Vagina (tissue), 2 donors: ENCODE results near the gene LHX6. TPM values are rescaled to one million over a fixed set of nuclear protein-coding genes. Genes with fewer than 3 reads are reported as not detected.

ENCODE experiments used
- DNase-seq, 2 donors: peaks; one replicate each; pipeline ENCODE4 v3.0.0-alpha.2; 2017; ENCODE audit errors: extremely low spot score in 2 of 2
- H3K27ac ChIP-seq: fragments of 200-600 bp; sonication (generic); one replicate; pipeline ENCODE4 v1.5.1; 2019
- H3K27me3 ChIP-seq: fragments of 200-600 bp; sonication (generic); one replicate; pipeline ENCODE4 v1.5.1; 2019
- H3K36me3 ChIP-seq, 2 donors: fragments of 200-600 bp; sonication (generic); one replicate each; pipeline ENCODE4 v1.5.1; 2017 to 2019
- H3K4me1 ChIP-seq: fragments of 200-600 bp; sonication (generic); one replicate; pipeline ENCODE4 v1.5.1; 2019
- H3K4me3 ChIP-seq, 2 donors: fragments of 200-600 bp; sonication (generic); 1 replicate in 1 of 2; 2 replicates in 1 of 2; pipeline ENCODE4 v1.5.1; 2016 to 2019
- H3K9me3 ChIP-seq: fragments of 200-600 bp; sonication (generic); one replicate; pipeline ENCODE4 v1.5.1; 2019
- CTCF ChIP-seq, 3 experiments: fragments of 450-650 bp in 2 of 3; fragments of 200-600 bp in 1 of 3; sonication (generic) in 1 of 3; IDR thresholded peaks; one replicate each; pipeline ENCODE4 v1.5.1; 2017 to 2019; ENCODE audit warnings: antibody characterized with exemption in 3 of 3, mild to moderate bottlenecking in 2 of 3, moderate library complexity in 2 of 3
- POLR2A ChIP-seq, 2 donors: fragments of 450-650 bp; IDR thresholded peaks; one replicate each; pipeline ENCODE4 v1.6.1; 2017; ENCODE audit warnings: antibody characterized with exemption in 2 of 2, mild to moderate bottlenecking in 2 of 2, moderate library complexity in 2 of 2
- POLR2AphosphoS5 ChIP-seq, 2 donors: sonication (generic); formaldehyde crosslinking; IDR thresholded peaks; one replicate each; pipeline ENCODE4 v1.9.0; 2017; ENCODE audit warnings: antibody characterized with exemption in 2 of 2, mild to moderate bottlenecking in 2 of 2, low read depth in 1 of 2; ENCODE audit not compliant: insufficient read depth in 1 of 2
- intact Hi-C: fragments of 100-400 bp; cut with DNase I; formaldehyde crosslinking; loops from one replicate; pipeline ENCODE4 v1.15.1; 2023
- total RNA-seq: library from RNA; depleted of rRNA; stranded (reverse); fragments of >200 nt; gene quantifications from one replicate; pipeline ENCODE4 v1.2.3, GENCODE V29; 2016

Gene LHX6
- total RNA-seq, 1 donor from 2014 or later = 8.1 TPM

DNA sequence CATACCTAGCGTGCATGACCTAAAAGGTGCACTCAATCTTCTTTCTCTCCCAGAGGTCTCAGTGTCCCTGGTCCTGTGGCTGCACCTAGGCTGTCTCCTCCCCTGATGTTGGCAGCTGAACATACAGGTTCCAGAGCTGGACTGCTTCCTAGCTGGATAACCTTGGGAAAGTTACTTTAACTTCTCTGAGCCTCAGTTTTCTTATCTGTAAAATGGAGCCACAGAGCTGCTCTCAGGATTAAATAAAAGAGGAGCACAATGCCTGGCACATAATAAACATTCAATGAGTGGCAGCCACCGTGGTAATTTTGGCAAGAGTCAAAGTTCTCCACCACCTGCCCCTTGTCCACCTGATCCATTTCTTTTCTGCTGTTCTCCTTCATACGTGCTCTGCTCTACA is 55.1 kb downstream of the LHX6 start:
- Histone ChIP-seq H3K36me3 (no peaks in the 10 kb centered on the region), H3K9me3 (no peaks in the 10 kb centered on the region), H3K27ac (no peak overlapping the region), H3K4me3 (no peak overlapping the region), H3K27me3 (no peaks in the 10 kb centered on the region), H3K4me1 (no peaks in the 10 kb centered on the region)
- DNase-seq = no peak
- TF ChIP-seq CTCF (IDR thresholded peaks at IDR 0.05) (no peak), POLR2AphosphoS5 (IDR thresholded peaks at IDR 0.05; ENCODE audit: insufficient read depth in 1 of 2, low read depth in 1 of 2) (no peak), POLR2A (IDR thresholded peaks at IDR 0.05) (no peak)
- intact Hi-C loops = no loop called here

GRCh38 chr9:122172131-122172530 is 56.6 kb downstream of the LHX6 start:
- Histone ChIP-seq H3K36me3 (no peaks in the 10 kb centered on the region), H3K4me3 (no peak overlapping the region), H3K9me3 (no peaks in the 10 kb centered on the region), H3K4me1 (no peaks in the 10 kb centered on the region), H3K27me3 (no peaks in the 10 kb centered on the region), H3K27ac (no peak overlapping the region)
- DNase-seq = no peak
- TF ChIP-seq CTCF (IDR thresholded peaks at IDR 0.05) (no peak), POLR2A (IDR thresholded peaks at IDR 0.05) (no peak), POLR2AphosphoS5 (IDR thresholded peaks at IDR 0.05; ENCODE audit: insufficient read depth in 1 of 2, low read depth in 1 of 2) (no peak)
- intact Hi-C loops = no loop called here

GRCh38 chr9:122168356-122168755 is 60.4 kb downstream of the LHX6 start:
- Histone ChIP-seq H3K27ac (no peak overlapping the region), H3K4me1 (no peaks in the 10 kb centered on the region), H3K27me3 (no peaks in the 10 kb centered on the region), H3K9me3 (no peaks in the 10 kb centered on the region), H3K36me3 (no peaks in the 10 kb centered on the region), H3K4me3 (no peak overlapping the region)
- intact Hi-C loops = no loop called here
- DNase-seq = no peak
- TF ChIP-seq CTCF (IDR thresholded peaks at IDR 0.05) (no peak), POLR2AphosphoS5 (IDR thresholded peaks at IDR 0.05; ENCODE audit: insufficient read depth in 1 of 2, low read depth in 1 of 2) (peak in 1 of 2 donors; percentile 30)

DNA sequence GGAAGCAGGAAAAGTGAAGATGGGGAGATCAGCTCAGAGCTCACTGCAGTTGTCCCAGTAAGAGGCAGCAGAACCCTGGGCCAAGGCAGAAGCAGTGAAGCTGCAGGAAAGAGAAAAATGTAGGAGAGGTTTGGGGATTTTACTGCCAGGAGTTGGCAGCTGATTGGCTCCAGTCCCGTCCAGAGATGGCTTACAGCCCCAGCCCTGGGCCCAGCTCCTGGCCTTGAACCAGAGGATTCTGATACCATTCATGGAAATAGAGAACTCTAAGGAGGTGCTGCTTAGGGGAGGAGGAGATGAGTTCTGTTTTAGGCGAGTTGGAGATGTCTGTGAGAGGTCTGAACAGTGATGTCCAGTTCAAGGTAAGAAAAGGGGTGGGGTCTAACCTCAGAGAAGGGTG is 64.5 kb downstream of the LHX6 start:
- no peak overlapping the region for H3K4me3 ChIP-seq
- DNase-seq = no peak
- H3K27ac ChIP-seq = no peak overlapping the region
- H3K4me1 ChIP-seq = no peaks in the 10 kb centered on the region
- TF ChIP-seq POLR2A (IDR thresholded peaks at IDR 0.05) (no peak), CTCF (IDR thresholded peaks at IDR 0.05) (no peak), POLR2AphosphoS5 (IDR thresholded peaks at IDR 0.05; ENCODE audit: insufficient read depth in 1 of 2, low read depth in 1 of 2) (no peak)
- no peaks in the 10 kb centered on the region for H3K36me3 ChIP-seq
- H3K9me3 ChIP-seq = peaks cover 3% of the 10 kb centered on the region
- intact Hi-C loops = no loop called here
- no peaks in the 10 kb centered on the region for H3K27me3 ChIP-seq

DNA sequence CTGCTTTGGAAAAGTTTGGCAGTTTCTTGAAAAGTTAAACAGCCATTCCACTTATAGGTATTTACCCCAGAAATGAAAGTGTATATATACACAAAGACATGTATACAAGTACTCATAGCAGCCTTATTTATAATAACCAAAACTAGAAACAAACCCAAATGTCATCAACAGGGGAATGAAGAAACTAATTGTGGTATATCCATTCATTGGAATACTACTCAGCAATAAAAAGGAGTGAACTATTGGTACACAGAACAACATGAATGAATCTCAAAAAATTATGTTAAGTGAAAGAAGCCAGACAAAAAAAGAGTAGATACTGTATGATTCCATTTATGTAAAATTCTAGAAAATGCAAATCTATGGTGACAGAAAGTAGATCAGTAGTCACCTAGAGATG is 66.3 kb downstream of the LHX6 start:
- no peaks in the 10 kb centered on the region for H3K27me3 ChIP-seq
- peaks cover 3% of the 10 kb centered on the region for H3K9me3 ChIP-seq
- H3K27ac ChIP-seq = no peak overlapping the region
- no peak for DNase-seq
- TF ChIP-seq CTCF (IDR thresholded peaks at IDR 0.05) (no peak), POLR2AphosphoS5 (IDR thresholded peaks at IDR 0.05; ENCODE audit: insufficient read depth in 1 of 2, low read depth in 1 of 2) (no peak), POLR2A (IDR thresholded peaks at IDR 0.05) (no peak)
- H3K4me3 ChIP-seq = no peak overlapping the region
- peaks cover 17% of the 10 kb centered on the region for H3K4me1 ChIP-seq
- H3K36me3 ChIP-seq = no peaks in the 10 kb centered on the region
- intact Hi-C loops = no loop called here
